Chondrocyte (in vitro differentiated cells): ENCODE measurements around the gene CHST12. TPM values are rescaled to one million over a fixed set of nuclear protein-coding genes. Genes with fewer than 3 reads are reported as not detected.

ENCODE experiments used
- DNase-seq: peaks from one replicate; pipeline ENCODE4 v3.0.0; 2021; ENCODE audit warnings: mixed read lengths, low spot score
- H3K27ac Mint-ChIP-seq: one replicate; pipeline ENCODE4 v1.8.0; 2021; ENCODE audit warnings: mild to moderate bottlenecking, moderate library complexity, mixed read lengths; ENCODE audit not compliant: unreplicated experiment
- H3K27me3 Mint-ChIP-seq: 2 replicates; pipeline ENCODE4 v1.8.0; 2021; ENCODE audit warnings: low read depth, mixed read lengths
- H3K36me3 Mint-ChIP-seq: 2 replicates; pipeline ENCODE4 v1.8.0; 2021; ENCODE audit warnings: low read depth, mixed read lengths
- H3K4me1 Mint-ChIP-seq: 2 replicates; pipeline ENCODE4 v1.8.0; 2021; ENCODE audit warnings: low read depth, mild to moderate bottlenecking, mixed read lengths
- H3K4me3 Mint-ChIP-seq: one replicate; pipeline ENCODE4 v1.8.0; 2021; ENCODE audit warnings: mild to moderate bottlenecking, moderate library complexity, mixed read lengths; ENCODE audit not compliant: unreplicated experiment
- H3K9me3 Mint-ChIP-seq: 2 replicates; pipeline ENCODE4 v1.8.0; 2021; ENCODE audit warnings: low read depth, mixed read lengths
- CTCF ChIP-seq: fragments of 200-600 bp; sonication (generic); IDR thresholded peaks from 2 replicates; pipeline ENCODE4 v1.5.0; 2021; ENCODE audit warnings: antibody characterized with exemption, mild to moderate bottlenecking, moderate library complexity
- total RNA-seq: library from RNA; stranded (reverse); gene quantifications from 3 replicates; pipeline ENCODE4 v1.2.1, GENCODE V29; 2021

The CHST12 gene
- total RNA-seq, 1 donor from 2014 or later, result 22.4 TPM

DNA sequence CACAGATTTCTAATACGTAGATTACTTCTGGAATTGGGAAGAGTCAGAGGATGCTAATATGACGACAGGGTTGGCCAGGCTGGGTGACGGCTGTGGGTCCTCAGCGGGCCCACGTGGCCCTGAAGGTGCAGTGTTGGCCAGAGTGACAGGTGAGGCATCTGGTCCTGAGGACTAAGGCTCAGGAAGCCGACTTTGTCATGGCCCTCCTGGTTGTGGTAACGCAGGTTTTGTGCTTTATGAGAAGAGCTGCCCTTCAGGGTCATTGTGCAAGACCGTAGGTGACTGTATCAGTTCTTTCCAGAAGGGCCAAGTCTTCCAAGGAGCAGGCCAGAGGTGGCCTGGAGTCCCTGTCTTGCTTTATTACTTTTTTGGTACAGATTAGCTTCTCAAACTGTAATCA lies 46.2 kb upstream of the CHST12 start:
- Mint-ChIP-seq H3K27me3 (no peaks in the 10 kb centered on the region), H3K4me3 (no peak overlapping the region), H3K9me3 (no peaks in the 10 kb centered on the region), H3K27ac (peak overlapping the region; percentile 51), H3K36me3 (peaks cover 5% of the 10 kb centered on the region), H3K4me1 (peaks cover 41% of the 10 kb centered on the region)
- TF ChIP-seq CTCF, result no peak
- DNase-seq, result no peak

- Mint-ChIP-seq H3K4me3 (no peak overlapping the region), H3K27ac (peak overlapping the region; percentile 73), H3K36me3 (peaks cover 8% of the 10 kb centered on the region)
Measured at GRCh38 chr7:2357571-2357970, 45.8 kb upstream of the CHST12 start.

GRCh38 chr7:2358968-2359527 lies 44.4 kb upstream of the CHST12 start:
- H3K4me3 Mint-ChIP-seq, result no peak overlapping the region
- H3K36me3 Mint-ChIP-seq, result peaks cover 19% of the 10 kb centered on the region
- H3K9me3 Mint-ChIP-seq, result no peaks in the 10 kb centered on the region
- H3K27me3 Mint-ChIP-seq, result no peaks in the 10 kb centered on the region
- TF ChIP-seq CTCF, result no peak
- H3K4me1 Mint-ChIP-seq, result peaks cover 30% of the 10 kb centered on the region
- DNase-seq, result no peak
- no peak overlapping the region for H3K27ac Mint-ChIP-seq

More at GRCh38 chr7:2357571-2357970, 45.8 kb upstream of the CHST12 start:
- TF ChIP-seq CTCF, result no peak
- Mint-ChIP-seq H3K4me1 (peaks cover 41% of the 10 kb centered on the region), H3K9me3 (no peaks in the 10 kb centered on the region), H3K27me3 (no peaks in the 10 kb centered on the region)
- DNase-seq, result no peak

DNA sequence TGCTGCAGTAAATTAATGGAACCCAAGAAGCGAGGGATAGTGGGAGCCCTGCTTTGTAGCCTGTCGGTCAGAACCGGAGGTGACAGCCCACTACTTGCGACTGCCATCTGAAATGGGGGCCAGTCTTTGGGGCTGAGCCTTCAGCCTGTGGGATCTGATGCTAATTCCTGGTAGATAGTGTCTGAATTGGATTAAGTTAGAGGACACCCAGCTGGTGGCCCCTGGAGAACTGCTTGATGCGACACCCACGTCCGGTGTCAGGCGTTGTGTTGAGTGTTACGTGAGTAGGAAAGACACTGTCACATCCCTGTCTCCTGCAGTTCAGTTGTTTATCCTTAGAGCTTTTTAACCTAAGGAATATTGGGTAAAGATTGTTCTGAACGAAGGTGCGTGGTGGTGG lies 43.8 kb upstream of the CHST12 start:
- no peak for TF ChIP-seq CTCF
- Mint-ChIP-seq H3K36me3 (peaks cover 25% of the 10 kb centered on the region), H3K27me3 (no peaks in the 10 kb centered on the region), H3K27ac (no peak overlapping the region), H3K4me3 (no peak overlapping the region), H3K4me1 (peaks cover 30% of the 10 kb centered on the region), H3K9me3 (no peaks in the 10 kb centered on the region)
- DNase-seq, result no peak

DNA sequence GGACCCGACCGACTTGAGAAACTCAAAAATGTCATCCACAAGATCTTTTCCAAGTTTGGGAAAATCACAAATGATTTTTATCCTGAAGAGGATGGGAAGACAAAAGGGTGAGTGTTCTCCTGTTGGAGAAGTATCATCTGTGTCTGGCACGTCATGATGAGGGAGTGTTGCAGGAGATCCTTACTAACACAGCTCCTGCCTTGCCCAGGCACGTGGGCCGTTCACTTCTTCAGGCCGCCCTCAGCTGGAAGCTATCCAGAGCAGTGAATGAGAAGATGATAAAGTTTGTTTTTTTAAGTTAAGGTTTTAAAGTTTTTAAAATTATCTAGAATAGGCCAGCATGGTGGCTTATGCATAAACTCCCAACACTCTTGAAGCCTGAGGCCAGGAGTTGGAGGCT lies 42.6 kb upstream of the CHST12 start:
- H3K4me3 Mint-ChIP-seq, result no peak overlapping the region
- H3K27ac Mint-ChIP-seq, result peak overlapping the region; percentile 5
- no peaks in the 10 kb centered on the region for H3K9me3 Mint-ChIP-seq
- peaks cover 32% of the 10 kb centered on the region for H3K36me3 Mint-ChIP-seq
- peaks cover 29% of the 10 kb centered on the region for H3K4me1 Mint-ChIP-seq
- DNase-seq, result no peak
- H3K27me3 Mint-ChIP-seq, result no peaks in the 10 kb centered on the region
- no peak for TF ChIP-seq CTCF
